HG02938 (cell line): ENCODE measurements around the gene OR11L1.

Experiments
- ATAC-seq: cut with Tn5 transposase; IDR thresholded peaks from one replicate; pipeline ENCODE4 v1.9.1; 2021; ENCODE audit warnings: mild to moderate bottlenecking, moderate library complexity; ENCODE audit not compliant: unreplicated experiment

Gene OR11L1

DNA sequence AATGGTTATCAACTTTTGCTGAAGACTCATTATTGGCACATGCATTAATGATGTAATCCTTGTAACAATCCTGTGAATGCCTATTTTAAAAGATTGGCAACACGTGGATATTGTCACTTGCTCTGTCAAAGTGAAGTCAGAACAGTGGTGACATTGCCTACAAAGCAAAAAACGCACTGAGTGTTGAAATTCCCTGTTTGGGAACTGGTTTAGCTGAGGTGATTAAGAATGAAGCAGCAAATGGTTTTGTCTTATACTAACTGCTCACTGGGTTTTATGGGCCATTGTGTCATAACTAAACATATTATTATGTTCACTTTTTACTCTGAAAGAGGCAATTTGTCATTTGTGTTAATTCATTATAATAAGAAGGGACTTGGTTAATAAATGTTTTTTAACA lies 29.1 kb downstream of the OR11L1 start:
- no peak for ATAC-seq

DNA sequence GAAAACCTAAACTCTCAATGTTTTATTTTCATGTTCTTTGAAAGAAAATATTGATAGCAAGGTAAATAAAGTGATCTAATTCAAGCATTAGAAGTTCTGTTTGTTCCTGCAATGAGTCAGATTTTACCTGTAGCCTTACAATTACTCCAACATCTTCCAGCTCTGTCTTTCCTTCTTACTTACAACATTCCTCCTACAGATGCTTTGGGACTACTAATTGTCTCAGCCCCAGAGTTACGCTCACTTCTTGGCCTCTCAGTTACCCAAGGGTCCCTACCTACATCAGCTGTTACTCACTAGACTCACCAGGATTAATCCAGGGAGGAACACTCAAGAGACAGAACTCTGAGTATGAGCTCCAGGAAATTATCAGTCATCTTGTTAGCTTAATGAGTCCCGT lies 44.2 kb downstream of the OR11L1 start:
- no peak for ATAC-seq
